ENCODE data around the gene TIMM22. TPM values are rescaled to one million over a fixed set of nuclear protein-coding genes. Genes with fewer than 3 reads are reported as not detected.

TIMM22 gene
- total RNA-seq, 1 experiment from 2014 or later = 20.0 TPM

DNA sequence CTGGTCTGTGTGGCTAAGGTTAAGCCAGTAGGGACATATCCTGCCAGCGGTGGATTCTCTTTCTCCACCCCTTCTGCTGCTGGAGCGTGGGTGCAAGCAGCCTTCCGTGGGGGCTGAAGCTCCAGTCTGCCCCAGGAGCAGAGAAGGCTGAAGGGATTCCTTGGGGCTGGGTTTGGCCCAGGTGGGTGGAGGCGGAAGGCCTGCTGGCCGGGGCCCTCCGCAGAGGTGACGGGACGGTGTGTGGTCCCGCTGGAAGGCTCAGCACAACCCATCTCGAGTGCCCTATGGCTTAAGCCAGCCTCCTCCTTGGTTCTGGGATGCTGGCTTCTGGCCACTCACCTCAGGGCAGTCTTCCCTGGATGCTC lies 13.1 kb downstream of the TIMM22 start:
- Histone ChIP-seq H3K36me3 (ENCODE audit: insufficient read depth, low read length, poor library complexity, severe bottlenecking) (peaks cover 4% of the 10 kb centered on the region), H3K27me3 (replicated peaks; ENCODE audit: insufficient read depth, low read depth, low read length, poor library complexity) (no peaks in the 10 kb centered on the region), H3K27ac (ENCODE audit: low read depth, low read length, poor library complexity, severe bottlenecking) (no peak overlapping the region), H3K4me3 (ENCODE audit: low read depth, low read length, poor library complexity, severe bottlenecking) (no peak overlapping the region), H3K9me3 (ENCODE audit: low read depth, low read length, poor library complexity, severe bottlenecking) (no peaks in the 10 kb centered on the region), H3K4me1 (ENCODE audit: insufficient read depth, low read length, poor library complexity, severe bottlenecking) (peaks cover 10% of the 10 kb centered on the region)
- CTCF ChIA-PET = no interaction called here
- no peak for DNase-seq (ENCODE audit: low spot score)
- no peak for TF ChIP-seq CTCF (conservative IDR thresholded peaks at IDR 0.05; ENCODE audit: low read depth, low read length)
- no peak for TF ChIP-seq EZH2 (IDR thresholded peaks at IDR 0.05; ENCODE audit: borderline replicate concordance, low read depth, low read length, poor library complexity, severe bottlenecking)
- intact Hi-C loops (cut with micrococcal nuclease; ENCODE audit: unreplicated experiment) = no loop called here
- POLR2A ChIA-PET (ENCODE audit: low non-redundant PET) = no interaction called here
- no TSS peak for BruUV-seq (replicated peaks)

GRCh38 chr17:1010586-1010985 lies 13.7 kb downstream of the TIMM22 start:
- ChIA-PET CTCF (no interaction called here), POLR2A (ENCODE audit: low non-redundant PET) (no interaction called here)
- Histone ChIP-seq H3K27me3 (replicated peaks; ENCODE audit: insufficient read depth, low read depth, low read length, poor library complexity) (no peaks in the 10 kb centered on the region), H3K36me3 (ENCODE audit: insufficient read depth, low read length, poor library complexity, severe bottlenecking) (peaks cover 4% of the 10 kb centered on the region), H3K27ac (ENCODE audit: low read depth, low read length, poor library complexity, severe bottlenecking) (no peak overlapping the region), H3K9me3 (ENCODE audit: low read depth, low read length, poor library complexity, severe bottlenecking) (no peaks in the 10 kb centered on the region), H3K4me3 (ENCODE audit: low read depth, low read length, poor library complexity, severe bottlenecking) (no peak overlapping the region), H3K4me1 (ENCODE audit: insufficient read depth, low read length, poor library complexity, severe bottlenecking) (peaks cover 6% of the 10 kb centered on the region)
- no peak for DNase-seq (ENCODE audit: low spot score)
- intact Hi-C loops (cut with micrococcal nuclease; ENCODE audit: unreplicated experiment) = no loop called here
- TF ChIP-seq EZH2 (IDR thresholded peaks at IDR 0.05; ENCODE audit: borderline replicate concordance, low read depth, low read length, poor library complexity, severe bottlenecking) (no peak), CTCF (conservative IDR thresholded peaks at IDR 0.05; ENCODE audit: low read depth, low read length) (no peak)
- BruUV-seq (replicated peaks) = no TSS peak

DNA sequence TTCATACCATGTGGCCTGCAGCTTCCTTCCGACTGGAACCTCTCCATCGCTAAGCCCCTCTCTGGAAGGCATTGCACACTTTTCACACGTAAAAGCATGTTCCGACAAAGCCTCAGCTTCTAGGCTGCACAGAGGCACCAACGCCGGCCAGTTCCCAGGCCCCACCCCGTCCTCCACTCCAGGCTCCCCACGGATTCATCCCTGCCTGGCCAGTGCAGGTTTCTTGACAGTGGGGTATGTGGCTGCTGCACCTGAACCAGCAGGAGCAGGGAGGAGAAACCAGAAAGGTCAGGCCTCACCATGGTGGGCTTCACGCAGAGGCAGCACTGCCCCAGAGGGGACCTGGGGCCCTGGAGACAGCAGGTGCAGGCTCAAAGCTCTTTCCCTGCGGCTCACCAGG lies 14.2 kb downstream of the TIMM22 start:
- DNase-seq (ENCODE audit: low spot score) = no peak
- Histone ChIP-seq H3K36me3 (ENCODE audit: insufficient read depth, low read length, poor library complexity, severe bottlenecking) (peaks cover 4% of the 10 kb centered on the region), H3K4me1 (ENCODE audit: insufficient read depth, low read length, poor library complexity, severe bottlenecking) (peaks cover under 1% of the 10 kb centered on the region), H3K27ac (ENCODE audit: low read depth, low read length, poor library complexity, severe bottlenecking) (no peak overlapping the region), H3K4me3 (ENCODE audit: low read depth, low read length, poor library complexity, severe bottlenecking) (no peak overlapping the region), H3K27me3 (replicated peaks; ENCODE audit: insufficient read depth, low read depth, low read length, poor library complexity) (no peaks in the 10 kb centered on the region), H3K9me3 (ENCODE audit: low read depth, low read length, poor library complexity, severe bottlenecking) (no peaks in the 10 kb centered on the region)
- CTCF ChIA-PET = no interaction called here
- intact Hi-C loops (cut with micrococcal nuclease; ENCODE audit: unreplicated experiment) = no loop called here
- TF ChIP-seq CTCF (conservative IDR thresholded peaks at IDR 0.05; ENCODE audit: low read depth, low read length) (no peak), EZH2 (IDR thresholded peaks at IDR 0.05; ENCODE audit: borderline replicate concordance, low read depth, low read length, poor library complexity, severe bottlenecking) (no peak)
- POLR2A ChIA-PET (ENCODE audit: low non-redundant PET) = no interaction called here
- no TSS peak for BruUV-seq (replicated peaks)

Data from A673 (cell line).